ENCODE measurements around the gene TP53BP1. TPM values are rescaled to one million over a fixed set of nuclear protein-coding genes. Genes with fewer than 3 reads are reported as not detected.
A peak's percentile ranks its signal among the peaks of the same experiment; 100 is the strongest.

The TP53BP1 gene
- polyA plus RNA-seq, 3 donors from 2014 or later: 0.55 to 7.8 (median 3.0) TPM

DNA sequence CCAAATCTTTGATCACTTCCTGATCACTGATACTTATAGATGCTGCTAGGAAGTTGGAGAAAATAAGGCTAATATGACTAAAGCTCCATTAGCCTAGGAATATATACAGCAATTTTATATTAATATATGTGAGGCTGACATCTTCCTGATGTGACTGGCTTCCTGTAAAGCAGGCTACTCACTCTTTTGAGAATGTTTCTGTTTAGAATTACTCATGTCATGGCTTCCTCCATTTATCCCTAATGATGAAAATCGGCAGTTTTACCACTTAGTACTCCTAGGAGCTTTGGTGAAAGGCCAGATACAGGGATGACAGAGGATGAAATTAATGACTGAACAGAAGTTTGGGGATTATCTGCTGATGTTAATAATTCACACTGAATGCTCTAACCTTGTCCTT is 20.6 kb upstream of the TP53BP1 start:
- H3K4me3 Mint-ChIP-seq: no peak overlapping the region
- H3K9me3 Mint-ChIP-seq: no peaks in the 10 kb centered on the region
- peaks cover 22 to 26% (median 25%) of the 10 kb centered on the region in 3 donors for H3K27me3 Mint-ChIP-seq (ENCODE audit: low read depth in 3 of 3)
- H3K36me3 Mint-ChIP-seq: no peaks in the 10 kb centered on the region
- no peak for DNase-seq
- no peak overlapping the region for H3K27ac Mint-ChIP-seq
- H3K4me1 Mint-ChIP-seq: peaks cover 26 to 32% of the 10 kb centered on the region in 2 donors

DNA sequence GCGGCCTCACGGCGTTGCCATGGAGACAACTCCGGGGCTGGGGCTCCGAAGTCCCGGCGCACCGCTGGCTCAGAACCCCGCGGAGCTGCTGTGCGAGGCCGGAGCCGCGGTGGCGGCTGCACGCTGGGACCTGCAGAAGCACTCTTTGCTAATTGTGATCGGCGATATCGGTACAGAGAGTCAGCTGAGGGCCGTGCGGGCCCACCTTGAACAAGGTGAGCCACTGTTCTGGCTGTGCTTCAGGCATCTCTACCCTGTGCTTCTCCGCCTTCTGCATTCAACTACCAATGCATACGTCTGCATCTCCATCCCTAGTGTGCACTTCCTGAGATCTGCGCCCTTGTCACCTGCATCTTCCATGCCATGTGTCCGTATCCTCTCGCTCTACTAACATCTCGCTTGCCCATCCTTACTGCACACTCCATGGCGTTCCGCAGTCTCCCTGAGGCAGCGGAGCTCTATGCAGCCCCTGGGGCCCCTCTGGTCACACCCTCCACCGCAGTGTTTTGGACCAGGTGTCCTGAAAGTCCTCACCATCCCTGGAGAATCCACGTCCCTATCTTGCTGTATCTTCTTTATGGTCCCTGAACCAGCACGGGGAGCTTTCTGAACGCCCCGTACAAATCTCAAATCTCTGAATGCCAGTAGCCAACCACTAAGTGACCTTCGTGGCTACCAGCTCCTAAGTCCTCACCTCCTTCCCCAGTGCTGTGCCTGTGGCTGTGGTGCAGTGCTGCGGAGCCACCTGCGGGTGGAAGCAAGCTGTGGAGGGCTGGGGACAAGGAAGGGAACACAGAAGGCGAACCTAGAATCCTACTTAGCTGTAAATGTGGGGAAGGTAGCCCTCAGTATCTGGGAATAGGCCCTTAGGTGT is 18.3 kb upstream of the TP53BP1 start:
- Mint-ChIP-seq H3K36me3 (no peaks in the 10 kb centered on the region), H3K9me3 (no peaks in the 10 kb centered on the region), H3K4me1 (peaks cover 18 to 20% of the 10 kb centered on the region in 2 donors), H3K4me3 (peak overlapping the region; percentile 88 to 99 (median 95)), H3K27ac (peak overlapping the region; percentile 86 to 99 (median 96)), H3K27me3 (ENCODE audit: low read depth in 3 of 3) (peaks cover 18 to 25% (median 20%) of the 10 kb centered on the region in 3 donors)
- DNase-seq: peak in 2 of 3 donors; percentile 5 to 13

DNA sequence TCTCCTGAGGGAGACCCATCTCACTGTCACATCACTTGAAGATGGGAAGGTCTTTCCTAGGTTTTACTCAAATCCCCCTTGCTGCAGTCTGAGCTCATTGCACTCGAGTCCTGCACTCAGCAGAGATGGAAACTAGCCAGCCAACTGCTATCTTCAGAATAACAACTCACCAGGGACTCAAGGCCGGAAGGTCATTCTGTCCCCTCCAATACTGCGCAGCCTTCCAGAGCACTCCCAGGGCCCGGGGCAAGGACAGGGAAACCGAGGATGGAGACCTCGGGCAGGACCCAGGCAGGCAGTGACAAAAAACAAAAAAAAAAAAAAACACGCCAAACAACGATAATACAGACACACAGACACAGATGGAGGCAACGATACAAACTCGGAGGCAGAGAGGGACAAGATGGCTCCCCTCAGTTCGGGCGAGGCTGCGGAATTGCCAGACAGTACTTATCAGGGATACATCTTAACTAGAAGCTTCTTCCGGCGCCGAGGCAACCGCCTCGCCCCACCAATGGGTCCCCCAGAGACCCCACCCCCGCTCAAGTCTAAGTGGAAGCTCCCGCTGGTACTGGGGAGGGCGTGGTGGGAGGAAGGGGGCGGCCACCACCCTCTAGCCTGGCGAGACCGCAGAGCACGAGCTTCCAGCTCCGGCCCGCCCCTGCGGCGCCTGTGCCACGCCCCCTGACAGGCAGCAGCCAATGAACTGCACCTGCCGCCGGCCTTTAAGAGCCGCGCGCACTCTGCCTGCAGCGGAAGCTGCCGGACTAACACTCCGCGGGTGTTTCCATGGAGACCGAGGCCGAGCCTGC is 17.4 kb upstream of the TP53BP1 start:
- peaks cover 18 to 20% of the 10 kb centered on the region in 2 donors for H3K4me1 Mint-ChIP-seq
- peaks cover 15 to 19% (median 16%) of the 10 kb centered on the region in 3 donors for H3K27me3 Mint-ChIP-seq (ENCODE audit: low read depth in 3 of 3)
- no peaks in the 10 kb centered on the region for H3K9me3 Mint-ChIP-seq
- no peaks in the 10 kb centered on the region for H3K36me3 Mint-ChIP-seq
- peak overlapping the region; percentile 86 to 99 (median 96) for H3K27ac Mint-ChIP-seq
- DNase-seq: peak; percentile 97 to 98 (median 98)
- H3K4me3 Mint-ChIP-seq: peak overlapping the region; percentile 88 to 99 (median 95)

GRCh38 chr15:43509660-43510199 is 16.8 kb upstream of the TP53BP1 start:
- no peak for DNase-seq
- Mint-ChIP-seq H3K27ac (peak overlapping the region in 5 of 6 donors; percentile 86 to 99 (median 98)), H3K9me3 (no peaks in the 10 kb centered on the region), H3K4me1 (peaks cover 18 to 20% of the 10 kb centered on the region in 2 donors), H3K36me3 (no peaks in the 10 kb centered on the region), H3K4me3 (peak overlapping the region; percentile 88 to 99 (median 95)), H3K27me3 (ENCODE audit: low read depth in 3 of 3) (peaks cover 15 to 19% (median 19%) of the 10 kb centered on the region in 3 donors)

GRCh38 chr15:43508991-43509659 is 16.2 kb upstream of the TP53BP1 start:
- H3K27ac Mint-ChIP-seq: peak overlapping the region in 3 of 6 donors; percentile 26 to 98 (median 46)
- no peak for DNase-seq
- H3K4me1 Mint-ChIP-seq: peaks cover 18 to 20% of the 10 kb centered on the region in 2 donors
- no peaks in the 10 kb centered on the region for H3K9me3 Mint-ChIP-seq
- no peaks in the 10 kb centered on the region for H3K36me3 Mint-ChIP-seq
- H3K4me3 Mint-ChIP-seq: peak overlapping the region in 3 of 5 donors; percentile 39 to 88 (median 88)
- peaks cover 15 to 19% (median 15%) of the 10 kb centered on the region in 3 donors for H3K27me3 Mint-ChIP-seq (ENCODE audit: low read depth in 3 of 3)

DNA sequence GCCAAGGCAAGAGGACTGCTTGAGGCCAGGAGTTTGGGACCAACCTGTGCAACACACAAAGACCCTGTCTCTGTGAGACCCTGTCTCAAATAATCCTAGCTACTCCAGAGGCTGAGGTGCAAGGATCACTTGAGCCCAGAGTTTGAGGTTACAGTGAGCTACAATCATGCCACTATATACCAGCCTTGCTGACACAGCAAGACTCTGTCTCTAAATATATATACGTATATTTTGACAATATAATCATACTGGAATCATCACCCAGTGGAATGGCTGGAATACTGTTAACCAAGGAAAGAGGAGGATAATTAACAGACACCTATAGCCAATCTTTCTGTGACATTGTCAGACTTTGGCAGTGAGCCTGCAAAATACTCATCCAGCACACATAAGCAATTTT is 15.5 kb upstream of the TP53BP1 start:
- no peak for DNase-seq
- peak overlapping the region in 1 of 6 donors; percentile 26 for H3K27ac Mint-ChIP-seq
- no peak overlapping the region for H3K4me3 Mint-ChIP-seq
- no peaks in the 10 kb centered on the region for H3K9me3 Mint-ChIP-seq
- peaks cover 18 to 20% of the 10 kb centered on the region in 2 donors for H3K4me1 Mint-ChIP-seq
- H3K36me3 Mint-ChIP-seq: no peaks in the 10 kb centered on the region
- H3K27me3 Mint-ChIP-seq (ENCODE audit: low read depth in 3 of 3): peaks cover 15 to 17% (median 15%) of the 10 kb centered on the region in 3 donors

DNA sequence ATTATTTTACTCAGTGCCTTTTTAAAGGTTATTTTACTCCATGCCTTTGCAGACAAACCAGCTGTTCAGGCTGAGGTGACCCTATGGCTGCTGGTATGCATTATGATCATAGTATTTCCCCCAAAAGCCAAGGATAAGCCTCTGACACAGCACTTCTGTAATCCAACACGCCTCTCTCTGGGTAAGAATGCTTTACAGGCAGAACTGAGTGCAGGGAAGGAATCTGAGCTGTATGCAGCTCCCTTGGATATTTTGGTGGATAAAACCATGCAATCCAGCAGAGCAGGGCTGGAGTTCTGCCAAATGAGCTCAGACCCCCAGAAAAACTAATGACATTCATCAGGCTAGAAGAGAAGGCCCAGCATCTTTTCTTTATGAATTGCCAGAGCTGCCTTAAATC is 12.8 kb upstream of the TP53BP1 start:
- H3K27ac Mint-ChIP-seq: no peak overlapping the region
- peaks cover 10 to 11% of the 10 kb centered on the region in 2 donors for H3K4me1 Mint-ChIP-seq
- peaks cover 5 to 7% (median 6%) of the 10 kb centered on the region in 3 donors for H3K27me3 Mint-ChIP-seq (ENCODE audit: low read depth in 3 of 3)
- no peak for DNase-seq
- no peak overlapping the region for H3K4me3 Mint-ChIP-seq
- no peaks in the 10 kb centered on the region for H3K36me3 Mint-ChIP-seq
- H3K9me3 Mint-ChIP-seq: no peaks in the 10 kb centered on the region

DNA sequence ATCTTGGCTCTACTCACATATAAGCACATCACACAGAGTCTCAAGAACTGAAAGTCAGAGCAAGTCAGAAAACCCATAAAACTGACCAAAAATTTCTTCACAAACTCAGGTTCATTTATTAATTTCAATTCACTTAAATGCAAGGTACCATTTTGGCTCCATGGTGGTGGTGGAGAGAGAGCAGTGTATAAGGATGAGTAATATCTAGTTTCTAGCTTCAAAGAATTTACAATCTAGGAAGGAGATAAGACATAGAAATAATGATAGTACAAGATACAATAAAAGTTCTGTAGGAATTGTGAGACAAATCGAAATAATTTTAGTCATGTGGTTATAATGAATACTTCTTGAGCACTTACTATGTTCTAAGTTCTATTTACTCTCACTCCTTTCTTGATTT is 6.7 kb upstream of the TP53BP1 start:
- DNase-seq: no peak
- H3K27ac Mint-ChIP-seq: no peak overlapping the region
- no peak overlapping the region for H3K4me3 Mint-ChIP-seq
- H3K36me3 Mint-ChIP-seq: no peaks in the 10 kb centered on the region
- peaks cover 0 to 3% (median 3%) of the 10 kb centered on the region in 3 donors for H3K27me3 Mint-ChIP-seq (ENCODE audit: low read depth in 3 of 3)
- H3K9me3 Mint-ChIP-seq: peaks cover 0 to 2% (median 0%) of the 10 kb centered on the region in 6 donors
- no peaks in the 10 kb centered on the region for H3K4me1 Mint-ChIP-seq

DNA sequence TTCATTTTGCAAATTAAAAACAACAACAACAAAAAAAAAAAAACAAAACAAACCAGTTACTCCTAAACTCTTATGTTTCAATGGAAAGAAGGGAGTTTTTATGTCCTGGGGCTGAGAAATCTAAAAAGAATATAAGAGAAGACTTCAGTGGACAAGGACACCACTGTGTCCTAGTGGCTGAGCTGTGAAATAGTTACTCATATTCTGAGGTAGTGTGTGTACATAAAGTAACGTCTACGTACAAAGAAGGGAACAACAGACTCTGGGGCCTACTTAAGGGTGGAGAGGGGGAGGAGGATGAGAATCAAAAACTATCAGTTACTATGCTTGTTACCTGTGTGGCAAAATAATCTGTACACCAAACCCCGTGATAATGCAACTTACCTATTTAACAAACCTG is 6.0 kb upstream of the TP53BP1 start:
- no peak for DNase-seq
- Mint-ChIP-seq H3K4me3 (no peak overlapping the region), H3K36me3 (no peaks in the 10 kb centered on the region), H3K27ac (no peak overlapping the region), H3K9me3 (peaks cover 0 to 2% (median 0%) of the 10 kb centered on the region in 6 donors), H3K4me1 (peaks cover 0 to under 1% of the 10 kb centered on the region in 2 donors), H3K27me3 (ENCODE audit: low read depth in 3 of 3) (peaks cover 0 to 3% (median 3%) of the 10 kb centered on the region in 3 donors)

- H3K36me3 Mint-ChIP-seq: no peaks in the 10 kb centered on the region
- H3K4me1 Mint-ChIP-seq: peaks cover 23 to 32% of the 10 kb centered on the region in 2 donors
- DNase-seq: no peak
- H3K9me3 Mint-ChIP-seq: no peaks in the 10 kb centered on the region
- peak overlapping the region; percentile 91 to 99 (median 93) for H3K4me3 Mint-ChIP-seq
- peaks cover 6 to 7% (median 6%) of the 10 kb centered on the region in 3 donors for H3K27me3 Mint-ChIP-seq (ENCODE audit: low read depth in 3 of 3)
- peak overlapping the region; percentile 91 to 95 (median 94) for H3K27ac Mint-ChIP-seq
Observed at GRCh38 chr15:43493703-43494472, 932 bp upstream of the TP53BP1 start.

DNA sequence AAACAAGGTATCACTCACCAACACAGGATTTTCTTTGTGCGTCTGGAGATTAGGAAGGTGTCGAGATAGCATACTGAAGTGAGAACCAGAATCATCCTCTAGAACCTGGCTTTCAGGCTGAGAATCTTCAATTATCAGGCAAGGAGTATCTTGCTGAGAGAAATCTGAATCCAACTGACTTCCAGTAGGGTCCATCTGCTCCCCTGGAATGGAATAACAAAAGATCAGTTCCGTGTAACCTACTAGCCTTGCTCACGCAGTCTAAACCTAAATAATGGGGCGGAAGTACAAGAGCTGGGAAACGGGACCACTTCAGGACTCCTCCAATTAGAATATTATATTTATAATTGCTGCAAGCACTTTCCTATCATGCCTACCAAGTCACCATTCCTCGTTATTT is 690 bp downstream of the TP53BP1 start:
- Mint-ChIP-seq H3K4me3 (peak overlapping the region; percentile 91 to 99 (median 93)), H3K27me3 (ENCODE audit: low read depth in 3 of 3) (peaks cover 4 to 7% (median 6%) of the 10 kb centered on the region in 3 donors), H3K27ac (peak overlapping the region; percentile 91 to 95 (median 94)), H3K9me3 (no peaks in the 10 kb centered on the region), H3K36me3 (peaks cover 0 to 5% (median 0%) of the 10 kb centered on the region in 3 donors), H3K4me1 (peaks cover 24 to 38% of the 10 kb centered on the region in 2 donors)
- no peak for DNase-seq

GRCh38 chr15:43489191-43489590 is 3.8 kb downstream of the TP53BP1 start:
- H3K36me3 Mint-ChIP-seq: peaks cover 0 to 16% (median 0%) of the 10 kb centered on the region in 3 donors
- peak overlapping the region in 3 of 6 donors; percentile 4 to 29 (median 15) for H3K27ac Mint-ChIP-seq
- no peaks in the 10 kb centered on the region for H3K9me3 Mint-ChIP-seq

More at GRCh38 chr15:43489191-43489590, 3.8 kb downstream of the TP53BP1 start:
- Mint-ChIP-seq H3K27me3 (ENCODE audit: low read depth in 3 of 3) (peaks cover 4 to 6% (median 6%) of the 10 kb centered on the region in 3 donors), H3K4me1 (peaks cover 24 to 38% of the 10 kb centered on the region in 2 donors), H3K4me3 (no peak overlapping the region)
- DNase-seq: no peak

Data from immature natural killer cell (primary cell).